ENCODE measurements around the gene GPR39.

DNA sequence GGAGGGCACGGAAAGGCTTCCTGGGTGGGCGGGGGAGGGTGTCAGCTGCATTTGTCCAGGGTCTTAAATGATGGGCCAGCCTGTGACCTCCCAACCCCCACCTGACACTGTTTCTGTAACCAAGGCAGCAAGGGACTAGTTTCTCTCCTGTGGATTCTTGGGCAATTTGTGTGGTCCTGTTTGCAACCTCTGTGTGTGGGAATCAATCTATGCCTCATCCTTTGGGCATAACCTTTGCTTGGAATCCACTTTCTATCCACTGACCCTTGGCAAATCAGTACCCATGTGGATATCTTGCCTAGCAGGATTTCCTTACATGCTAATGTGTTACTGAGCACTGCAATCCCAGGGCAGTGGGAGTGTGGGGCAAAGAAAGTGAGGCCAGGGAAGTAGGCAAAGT lies 54.1 kb downstream of the GPR39 start:
- TF ChIP-seq ESRRA (IDR thresholded peaks at IDR 0.05; ENCODE audit: borderline replicate concordance, low read length): no peak
- TF ChIP-seq POLR2A (IDR thresholded peaks at IDR 0.05; ENCODE audit: low read length): no peak
- TF ChIP-seq RAD21 (conservative IDR thresholded peaks at IDR 0.05 in 1 of 2, IDR thresholded peaks at IDR 0.05 in 1 of 2): no peak
- TF ChIP-seq, protein P1, sequence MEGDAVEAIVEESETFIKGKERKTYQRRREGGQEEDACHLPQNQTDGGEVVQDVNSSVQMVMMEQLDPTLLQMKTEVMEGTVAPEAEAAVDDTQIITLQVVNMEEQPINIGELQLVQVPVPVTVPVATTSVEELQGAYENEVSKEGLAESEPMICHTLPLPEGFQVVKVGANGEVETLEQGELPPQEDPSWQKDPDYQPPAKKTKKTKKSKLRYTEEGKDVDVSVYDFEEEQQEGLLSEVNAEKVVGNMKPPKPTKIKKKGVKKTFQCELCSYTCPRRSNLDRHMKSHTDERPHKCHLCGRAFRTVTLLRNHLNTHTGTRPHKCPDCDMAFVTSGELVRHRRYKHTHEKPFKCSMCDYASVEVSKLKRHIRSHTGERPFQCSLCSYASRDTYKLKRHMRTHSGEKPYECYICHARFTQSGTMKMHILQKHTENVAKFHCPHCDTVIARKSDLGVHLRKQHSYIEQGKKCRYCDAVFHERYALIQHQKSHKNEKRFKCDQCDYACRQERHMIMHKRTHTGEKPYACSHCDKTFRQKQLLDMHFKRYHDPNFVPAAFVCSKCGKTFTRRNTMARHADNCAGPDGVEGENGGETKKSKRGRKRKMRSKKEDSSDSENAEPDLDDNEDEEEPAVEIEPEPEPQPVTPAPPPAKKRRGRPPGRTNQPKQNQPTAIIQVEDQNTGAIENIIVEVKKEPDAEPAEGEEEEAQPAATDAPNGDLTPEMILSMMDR (IDR thresholded peaks at IDR 0.05): no peak
- TF ChIP-seq HOXA7 (CRISPR knock-in tag; IDR thresholded peaks at IDR 0.05): no peak
- TF ChIP-seq JUN (IDR thresholded peaks at IDR 0.05): no peak
- TF ChIP-seq MYC (IDR thresholded peaks at IDR 0.05; ENCODE audit: borderline replicate concordance, low read length): no peak
- no peak for TF ChIP-seq FOSL2 (IDR thresholded peaks at IDR 0.05)
- no peak for TF ChIP-seq FOSL2 (CRISPR knock-in tag; IDR thresholded peaks at IDR 0.05)
- TF ChIP-seq BHLHE40 (IDR thresholded peaks at IDR 0.05; ENCODE audit: low read depth, low read length): no peak
- TF ChIP-seq CEBPB (IDR thresholded peaks at IDR 0.05): no peak
- TF ChIP-seq, protein P2, sequence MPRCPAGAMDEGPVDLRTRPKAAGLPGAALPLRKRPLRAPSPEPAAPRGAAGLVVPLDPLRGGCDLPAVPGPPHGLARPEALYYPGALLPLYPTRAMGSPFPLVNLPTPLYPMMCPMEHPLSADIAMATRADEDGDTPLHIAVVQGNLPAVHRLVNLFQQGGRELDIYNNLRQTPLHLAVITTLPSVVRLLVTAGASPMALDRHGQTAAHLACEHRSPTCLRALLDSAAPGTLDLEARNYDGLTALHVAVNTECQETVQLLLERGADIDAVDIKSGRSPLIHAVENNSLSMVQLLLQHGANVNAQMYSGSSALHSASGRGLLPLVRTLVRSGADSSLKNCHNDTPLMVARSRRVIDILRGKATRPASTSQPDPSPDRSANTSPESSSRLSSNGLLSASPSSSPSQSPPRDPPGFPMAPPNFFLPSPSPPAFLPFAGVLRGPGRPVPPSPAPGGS (IDR thresholded peaks at IDR 0.05): no peak
- no peak for TF ChIP-seq TP53 (CRISPR knock-in tag; IDR thresholded peaks at IDR 0.05)

All from A549 (cell line).